NB4 (cell line): ENCODE measurements around the gene PCAT6.
A peak's percentile ranks its signal among the peaks of the same experiment; 100 is the strongest.

Experiments used
- DNase-seq: peaks from one replicate; pipeline ENCODE4 v3.0.0; 2010; ENCODE audit warnings: low read depth
- H3K4me3 ChIP-seq: one replicate; pipeline ENCODE4 v1.5.1; 2011; ENCODE audit warnings: mild to moderate bottlenecking, low read depth, low read length, moderate library complexity
- MYC ChIP-seq: IDR thresholded peaks from 2 replicates; pipeline ENCODE4 v1.6.1; 2011; ENCODE audit warnings: low read depth, low read length
- POLR2A ChIP-seq: IDR thresholded peaks from 2 replicates; pipeline ENCODE4 v1.6.1; 2011; ENCODE audit warnings: mild to moderate bottlenecking; ENCODE audit not compliant: insufficient read length; ENCODE audit errors: extremely low read depth
- TF ChIP-seq, protein P1 (sequence below): IDR thresholded peaks from 2 replicates; pipeline ENCODE4 v1.6.1; 2011; ENCODE audit warnings: low read depth, low read length
- TF ChIP-seq, protein P2 (sequence below): IDR thresholded peaks from one replicate; pipeline ENCODE4 v1.5.1; 2012; ENCODE audit warnings: low read depth, low read length

The PCAT6 gene

DNA sequence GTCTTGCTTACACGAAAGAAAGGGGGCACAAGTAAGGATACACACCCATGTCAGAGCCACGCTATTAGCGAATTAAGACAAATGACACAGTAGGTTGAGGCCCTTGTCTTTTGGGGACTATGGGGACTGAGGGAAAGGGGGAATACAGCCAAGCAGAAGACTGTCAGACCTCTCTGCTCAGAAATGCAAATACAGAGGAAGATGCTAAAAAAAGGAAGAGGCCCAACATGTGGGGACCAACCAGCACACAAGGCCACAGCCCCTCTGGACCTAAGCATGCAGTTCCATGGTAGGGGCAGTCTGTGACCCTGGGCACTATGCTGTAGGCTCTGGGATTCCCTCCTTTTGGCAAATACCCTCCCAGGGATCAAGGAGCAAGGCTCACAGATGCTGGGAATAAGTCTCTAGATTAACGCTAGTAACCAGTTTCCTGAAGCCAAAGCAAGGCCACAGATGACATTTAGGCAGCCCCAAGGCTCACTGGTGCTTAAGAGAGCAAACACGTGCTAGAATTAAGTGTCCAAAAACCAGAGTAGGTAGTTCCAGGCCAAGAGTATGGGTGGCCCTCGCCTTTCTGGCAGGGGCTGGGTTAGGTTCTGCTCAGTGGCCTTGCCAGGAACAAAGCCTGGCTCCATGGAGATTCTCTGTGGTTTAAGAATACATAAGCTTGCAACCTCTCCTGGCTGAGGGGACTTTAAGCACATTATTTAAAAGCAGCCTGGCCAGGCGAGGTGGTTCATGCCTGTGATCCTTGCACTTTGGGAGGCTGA is 40.0 kb downstream of the PCAT6 start:
- no peak overlapping the region for H3K4me3 ChIP-seq
- no peak for DNase-seq
- TF ChIP-seq POLR2A (no peak), MYC (no peak)
- TF ChIP-seq, protein P1, sequence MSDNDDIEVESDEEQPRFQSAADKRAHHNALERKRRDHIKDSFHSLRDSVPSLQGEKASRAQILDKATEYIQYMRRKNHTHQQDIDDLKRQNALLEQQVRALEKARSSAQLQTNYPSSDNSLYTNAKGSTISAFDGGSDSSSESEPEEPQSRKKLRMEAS, result no peak
- TF ChIP-seq, protein P2, sequence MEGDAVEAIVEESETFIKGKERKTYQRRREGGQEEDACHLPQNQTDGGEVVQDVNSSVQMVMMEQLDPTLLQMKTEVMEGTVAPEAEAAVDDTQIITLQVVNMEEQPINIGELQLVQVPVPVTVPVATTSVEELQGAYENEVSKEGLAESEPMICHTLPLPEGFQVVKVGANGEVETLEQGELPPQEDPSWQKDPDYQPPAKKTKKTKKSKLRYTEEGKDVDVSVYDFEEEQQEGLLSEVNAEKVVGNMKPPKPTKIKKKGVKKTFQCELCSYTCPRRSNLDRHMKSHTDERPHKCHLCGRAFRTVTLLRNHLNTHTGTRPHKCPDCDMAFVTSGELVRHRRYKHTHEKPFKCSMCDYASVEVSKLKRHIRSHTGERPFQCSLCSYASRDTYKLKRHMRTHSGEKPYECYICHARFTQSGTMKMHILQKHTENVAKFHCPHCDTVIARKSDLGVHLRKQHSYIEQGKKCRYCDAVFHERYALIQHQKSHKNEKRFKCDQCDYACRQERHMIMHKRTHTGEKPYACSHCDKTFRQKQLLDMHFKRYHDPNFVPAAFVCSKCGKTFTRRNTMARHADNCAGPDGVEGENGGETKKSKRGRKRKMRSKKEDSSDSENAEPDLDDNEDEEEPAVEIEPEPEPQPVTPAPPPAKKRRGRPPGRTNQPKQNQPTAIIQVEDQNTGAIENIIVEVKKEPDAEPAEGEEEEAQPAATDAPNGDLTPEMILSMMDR, result no peak

DNA sequence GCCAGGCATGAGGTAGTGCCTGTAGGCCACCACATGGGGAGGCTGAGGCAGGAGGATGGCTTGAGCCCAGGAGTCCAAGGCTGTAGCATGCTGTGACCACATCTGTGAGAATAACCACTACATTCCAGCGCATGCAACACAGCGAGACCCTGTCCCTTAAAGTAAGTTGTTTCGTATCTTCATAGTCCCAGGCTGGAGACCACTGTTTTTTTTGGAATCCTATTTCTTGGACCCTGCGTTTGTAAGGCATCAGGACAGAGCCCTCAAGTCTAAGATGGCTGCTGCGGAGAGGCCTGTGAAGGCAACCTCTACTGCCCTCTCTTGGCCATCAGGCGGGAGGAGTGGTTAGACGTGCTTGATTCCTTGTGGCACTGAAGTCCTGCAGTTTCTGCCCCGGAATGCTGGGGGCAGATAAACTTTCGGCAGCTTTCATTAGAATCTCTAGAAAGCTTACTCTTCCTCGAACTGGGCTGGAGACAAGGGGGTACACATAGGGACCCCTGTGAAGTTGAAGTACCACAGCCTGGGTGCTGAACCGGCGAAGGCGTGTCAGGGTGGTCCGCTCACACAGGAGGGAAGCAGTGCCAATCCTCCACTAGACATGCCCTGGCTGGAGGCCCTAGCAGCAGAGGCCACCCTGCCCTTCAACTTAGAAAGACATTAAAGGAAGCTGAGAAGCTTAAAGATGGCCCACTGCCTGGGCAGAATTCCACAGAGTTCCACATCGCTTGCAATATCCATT is 41.6 kb downstream of the PCAT6 start:
- DNase-seq, result peak; percentile 80
- TF ChIP-seq POLR2A, result no peak
- TF ChIP-seq, protein P2, result peak; percentile 71
- H3K4me3 ChIP-seq, result no peak overlapping the region

DNA sequence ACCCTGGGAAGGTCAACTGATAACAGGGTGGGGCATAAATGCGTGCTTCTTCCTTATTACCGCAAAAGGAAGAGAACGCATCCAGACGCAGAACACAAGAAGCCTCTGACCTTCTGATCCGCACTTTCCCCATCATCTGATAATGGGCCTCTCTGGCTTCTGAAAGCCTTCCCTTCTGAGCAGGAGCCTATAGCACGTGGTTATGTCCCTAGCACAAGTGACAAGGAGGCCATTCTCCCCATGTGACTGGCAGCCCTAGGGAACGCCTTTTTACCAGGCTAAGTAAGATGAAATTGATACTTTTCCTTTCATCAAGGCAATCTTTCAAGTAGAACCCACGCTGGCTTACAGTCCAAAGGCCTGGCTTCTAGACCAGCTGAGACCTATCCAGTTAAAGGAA is 44.0 kb downstream of the PCAT6 start:
- TF ChIP-seq, protein P1, result no peak
- TF ChIP-seq POLR2A (no peak), MYC (no peak)
- TF ChIP-seq, protein P2, result no peak
- DNase-seq, result no peak
- H3K4me3 ChIP-seq, result no peak overlapping the region

DNA sequence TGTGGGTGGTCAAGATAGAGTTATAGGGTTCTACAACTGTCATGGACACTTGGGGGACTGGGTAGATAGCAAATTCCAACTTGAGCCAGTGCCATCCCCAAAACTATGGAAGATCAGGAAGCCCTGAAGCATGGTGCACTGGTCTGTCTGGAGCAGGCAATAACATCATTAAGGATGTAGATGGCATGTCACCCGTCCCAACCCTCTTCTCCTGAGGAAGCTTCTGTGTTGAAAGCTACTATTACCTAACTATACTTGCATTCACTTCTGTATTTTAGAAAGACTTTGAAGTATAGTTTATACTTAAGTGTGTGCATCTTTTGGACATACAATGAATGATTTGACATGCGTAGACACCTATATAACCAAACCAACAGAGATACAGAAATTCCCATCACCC is 45.3 kb downstream of the PCAT6 start:
- H3K4me3 ChIP-seq, result no peak overlapping the region
- TF ChIP-seq, protein P1, result no peak
- TF ChIP-seq, protein P2, result no peak
- no peak for TF ChIP-seq POLR2A
- no peak for TF ChIP-seq MYC
- DNase-seq, result no peak

DNA sequence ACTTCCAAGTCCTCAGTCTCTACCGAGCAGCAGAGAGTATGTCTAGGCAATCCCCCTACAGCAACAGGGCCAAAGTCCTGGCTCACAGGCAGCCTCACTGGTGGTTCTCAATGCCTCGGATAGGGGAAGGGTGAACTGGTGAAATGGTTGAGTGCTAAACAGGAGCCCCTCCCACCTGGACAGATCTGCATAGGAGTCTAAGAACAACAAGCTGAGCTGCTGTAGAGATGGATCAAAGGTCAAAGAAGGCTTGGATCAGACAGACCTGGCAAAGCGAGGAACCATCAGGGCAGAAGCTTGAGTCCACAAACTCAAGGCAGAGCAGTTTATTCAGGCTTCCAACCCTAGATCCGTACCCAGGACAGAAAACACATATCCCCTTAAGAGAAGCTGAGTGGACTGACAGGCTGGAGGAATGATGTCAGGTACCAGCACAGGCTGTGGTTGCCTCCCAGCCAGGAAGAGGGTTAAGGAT is 46.4 kb downstream of the PCAT6 start:
- DNase-seq, result no peak
- TF ChIP-seq, protein P2, result no peak
- no peak for TF ChIP-seq POLR2A
- H3K4me3 ChIP-seq, result no peak overlapping the region
